Calu3 (cell line): ENCODE measurements around the gene HJV. TPM values are rescaled to one million over a fixed set of nuclear protein-coding genes. Genes with fewer than 3 reads are reported as not detected.

ENCODE experiments used
- BruUV-seq: library from RNA; stranded (reverse); fragments of 400-500 nt; replicated peaks from 2 replicates; lab custom pipeline; 2021; lab: Mats Ljungman, UMichigan
- CTCF ChIA-PET: fragments of 300-600 bp; sonication (Branson Sonifier 250); formaldehyde crosslinking; loops from one replicate; lab custom pipeline; 2022; ENCODE audit warnings: antibody characterized with exemption; lab: Charles Lee
- DNase-seq: peaks from one replicate; pipeline ENCODE4 v3.0.0; 2022
- H3K27ac Mint-ChIP-seq: one replicate; pipeline ENCODE4 v1.8.0; 2022; ENCODE audit warnings: mixed read lengths; ENCODE audit not compliant: unreplicated experiment
- H3K27me3 Mint-ChIP-seq: one replicate; pipeline ENCODE4 v1.8.0; 2022; ENCODE audit warnings: mixed read lengths; ENCODE audit not compliant: unreplicated experiment
- H3K36me3 Mint-ChIP-seq: one replicate; pipeline ENCODE4 v1.8.0; 2022; ENCODE audit warnings: mild to moderate bottlenecking, moderate library complexity, mixed read lengths; ENCODE audit not compliant: insufficient read depth, unreplicated experiment
- H3K4me1 Mint-ChIP-seq: one replicate; pipeline ENCODE4 v1.8.0; 2022; ENCODE audit warnings: mild to moderate bottlenecking, low read depth, mixed read lengths; ENCODE audit not compliant: unreplicated experiment
- H3K4me3 Mint-ChIP-seq: one replicate; pipeline ENCODE4 v1.8.0; 2022; ENCODE audit warnings: mild to moderate bottlenecking, low read depth, moderate library complexity, mixed read lengths; ENCODE audit not compliant: unreplicated experiment
- H3K9me3 Mint-ChIP-seq: one replicate; pipeline ENCODE4 v1.8.0; 2022; ENCODE audit warnings: low read depth, mixed read lengths; ENCODE audit not compliant: unreplicated experiment
- CTCF ChIP-seq: fragments of 200-600 bp; IDR thresholded peaks from one replicate; pipeline ENCODE4 v1.8.0; 2022; ENCODE audit warnings: antibody characterized with exemption; ENCODE audit not compliant: unreplicated experiment
- intact Hi-C: fragments of 100-400 bp; cut with micrococcal nuclease; formaldehyde crosslinking; loops from one replicate; pipeline ENCODE4 v1.10.0; 2022; ENCODE audit not compliant: unreplicated experiment
- total RNA-seq: library from RNA; stranded (reverse); gene quantifications from 2 replicates; pipeline ENCODE4 v1.2.3, GENCODE V29; 2022

HJV gene
- total RNA-seq, 1 experiment from 2014 or later, result not detected

DNA sequence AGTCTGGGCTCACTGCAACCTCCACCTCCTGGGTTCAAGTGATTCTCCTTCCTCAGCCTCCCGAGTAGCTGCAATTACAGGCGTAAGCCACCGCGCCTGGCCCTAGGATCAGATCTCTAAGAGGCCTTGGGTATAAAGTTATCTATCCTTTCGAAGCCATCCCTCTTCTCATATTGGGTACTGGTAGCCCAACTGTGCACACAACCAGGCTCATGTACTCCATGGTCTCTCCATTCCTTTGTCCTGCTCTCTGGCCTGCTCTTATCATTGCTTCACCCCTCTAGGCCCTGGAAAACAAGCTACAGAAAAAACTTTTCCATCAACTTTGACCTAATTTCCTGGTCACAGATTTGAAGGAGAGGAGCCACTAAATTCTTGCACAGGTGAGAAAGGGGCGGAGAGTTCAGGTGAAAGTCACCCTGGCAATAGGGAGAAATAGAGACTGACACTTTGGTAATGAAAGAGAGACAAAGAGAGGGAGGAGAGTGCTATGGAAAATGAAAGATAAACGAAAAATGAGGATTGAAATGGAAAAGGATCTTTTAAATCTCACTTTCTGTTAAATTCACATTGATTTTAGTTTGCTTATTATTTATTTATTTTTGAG, 31.2 kb downstream of the HJV start:
- CTCF ChIA-PET, result interaction anchor here (0.7 to 1.2 kb wide), 2 partner anchors 11 to 44 kb away, joined by 3 to 4 read pairs; no protein-coding TSS in a partner anchor
- Mint-ChIP-seq H3K9me3 (no peaks in the 10 kb centered on the region), H3K36me3 (no peaks in the 10 kb centered on the region), H3K4me1 (peaks cover 21% of the 10 kb centered on the region), H3K4me3 (no peak overlapping the region), H3K27ac (no peak overlapping the region), H3K27me3 (no peaks in the 10 kb centered on the region)
- intact Hi-C loops, result no loop called here
- no TSS peak for BruUV-seq
- no peak for TF ChIP-seq CTCF
- DNase-seq, result no peak

DNA sequence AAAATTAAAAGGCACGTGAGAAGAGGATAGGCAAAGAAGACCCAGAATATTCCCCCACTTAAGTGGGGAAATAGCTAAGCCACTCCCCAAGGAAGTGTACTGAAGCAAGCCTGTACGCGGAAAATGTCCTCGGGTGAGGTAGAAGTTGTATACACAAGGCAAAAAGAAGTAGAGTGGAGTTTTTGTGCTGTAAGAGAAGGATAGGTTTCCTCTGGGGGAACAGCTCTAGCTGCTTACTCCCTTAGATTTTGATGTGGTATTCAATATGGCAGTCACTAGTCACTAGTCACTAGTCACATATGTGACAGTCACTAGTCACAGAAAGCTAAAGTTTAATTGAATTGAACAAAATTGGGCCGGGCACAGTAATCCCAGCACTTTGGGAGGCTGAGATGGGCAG, 32.8 kb downstream of the HJV start:
- H3K27me3 Mint-ChIP-seq, result no peaks in the 10 kb centered on the region
- H3K4me3 Mint-ChIP-seq, result no peak overlapping the region
- H3K9me3 Mint-ChIP-seq, result no peaks in the 10 kb centered on the region
- no peak overlapping the region for H3K27ac Mint-ChIP-seq
- BruUV-seq, result no TSS peak
- H3K36me3 Mint-ChIP-seq, result no peaks in the 10 kb centered on the region
- intact Hi-C loops, result no loop called here
- CTCF ChIA-PET, result interaction anchor here (0.6 to 1.3 kb wide), 2 partner anchors 20 to 25 kb away, joined by 3 to 5 read pairs; no protein-coding TSS in a partner anchor
- H3K4me1 Mint-ChIP-seq, result peaks cover 23% of the 10 kb centered on the region
- TF ChIP-seq CTCF, result no peak
- no peak for DNase-seq

DNA sequence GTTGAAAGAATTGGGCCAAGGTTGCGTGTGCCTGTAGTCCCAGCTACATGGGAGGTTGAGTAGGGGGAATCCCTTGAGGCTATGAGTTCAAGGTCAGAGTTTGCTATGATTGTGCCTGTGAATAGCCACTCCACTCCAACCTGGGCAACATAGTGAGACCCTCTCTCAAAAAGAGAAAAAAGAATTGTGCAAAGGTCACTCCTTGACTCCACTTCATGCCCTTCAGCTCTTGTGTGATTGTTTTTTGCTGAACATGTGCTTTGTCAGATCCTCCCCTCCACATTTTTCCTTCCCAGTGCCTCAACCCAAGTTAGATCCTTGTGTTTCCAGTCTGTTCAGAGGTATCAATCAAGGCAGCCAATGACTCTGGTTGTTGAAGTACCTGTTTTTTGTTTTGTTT, 33.6 kb downstream of the HJV start:
- H3K9me3 Mint-ChIP-seq, result no peaks in the 10 kb centered on the region
- H3K27ac Mint-ChIP-seq, result no peak overlapping the region
- CTCF ChIA-PET, result interaction anchor here (0.7 kb wide), 1 partner anchor 9 kb away, joined by 3 read pairs; no protein-coding TSS in a partner anchor
- no peak for DNase-seq
- no peak overlapping the region for H3K4me3 Mint-ChIP-seq
- H3K27me3 Mint-ChIP-seq, result no peaks in the 10 kb centered on the region
- intact Hi-C loops, result no loop called here
- TF ChIP-seq CTCF, result no peak
- H3K36me3 Mint-ChIP-seq, result no peaks in the 10 kb centered on the region
- BruUV-seq, result no TSS peak
- H3K4me1 Mint-ChIP-seq, result peaks cover 30% of the 10 kb centered on the region

DNA sequence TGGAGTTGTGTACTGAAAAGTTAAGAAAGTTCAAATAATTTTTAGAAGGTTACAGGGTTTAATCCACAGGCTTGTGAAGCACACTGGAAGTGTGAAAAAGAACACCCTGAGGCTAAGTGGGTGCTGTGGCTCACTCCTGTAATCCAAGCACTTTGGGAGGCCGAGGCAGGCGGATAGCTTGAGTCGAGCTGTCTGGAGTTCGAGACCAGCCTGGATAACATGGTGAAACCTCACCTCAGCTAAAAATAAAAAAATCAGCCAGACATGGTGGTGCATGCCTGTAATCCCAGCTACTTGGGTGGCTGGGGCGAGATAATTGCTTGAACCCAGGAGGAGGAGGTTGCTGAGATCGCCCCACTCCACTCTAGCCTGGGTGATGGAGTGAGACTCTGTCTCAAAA, 35.0 kb downstream of the HJV start:
- no peak for DNase-seq
- Mint-ChIP-seq H3K27ac (no peak overlapping the region), H3K27me3 (no peaks in the 10 kb centered on the region), H3K4me1 (peaks cover 32% of the 10 kb centered on the region), H3K36me3 (no peaks in the 10 kb centered on the region), H3K4me3 (no peak overlapping the region), H3K9me3 (no peaks in the 10 kb centered on the region)
- TF ChIP-seq CTCF, result no peak
- CTCF ChIA-PET, result no interaction called here
- BruUV-seq, result no TSS peak
- intact Hi-C loops, result no loop called here
